Spleen (tissue), 7 donors: ENCODE measurements around the gene LEUTX.

Source experiments
- POLR2A ChIP-seq, 3 donors: fragments of 450-650 bp; IDR thresholded peaks; one replicate each; pipeline ENCODE4 v1.5.1; 2017; ENCODE audit warnings: antibody characterized with exemption in 3 of 3, mild to moderate bottlenecking in 1 of 3
- POLR2AphosphoS5 ChIP-seq, 3 donors: sonication (generic); formaldehyde crosslinking; IDR thresholded peaks; one replicate each; pipeline ENCODE4 v1.5.1; 2017; ENCODE audit warnings: antibody characterized with exemption in 3 of 3
- TF ChIP-seq, protein P1 (sequence below), 11 experiments: fragments of 200-600 bp in 7 of 11; fragments of 450-650 bp in 4 of 11; sonication (generic) in 4 of 11; IDR thresholded peaks in 8 of 11; conservative IDR thresholded peaks in 3 of 11; 1 replicate in 7 of 11; 2 replicates in 4 of 11; pipeline versions ENCODE4 v1.4.0 to v1.8.0; 2016 to 2021; ENCODE audit warnings: antibody characterized with exemption in 11 of 11, inconsistent platforms in 4 of 11, mild to moderate bottlenecking in 1 of 11
- donor health status: DM: no; HTN: no; CAD: no; lungs with moderate emphysema.
- donor health status: DM: no; HTN: no; CAD: no.
- donor health status: DM: no; HTN: no; CAD: no.

DNA sequence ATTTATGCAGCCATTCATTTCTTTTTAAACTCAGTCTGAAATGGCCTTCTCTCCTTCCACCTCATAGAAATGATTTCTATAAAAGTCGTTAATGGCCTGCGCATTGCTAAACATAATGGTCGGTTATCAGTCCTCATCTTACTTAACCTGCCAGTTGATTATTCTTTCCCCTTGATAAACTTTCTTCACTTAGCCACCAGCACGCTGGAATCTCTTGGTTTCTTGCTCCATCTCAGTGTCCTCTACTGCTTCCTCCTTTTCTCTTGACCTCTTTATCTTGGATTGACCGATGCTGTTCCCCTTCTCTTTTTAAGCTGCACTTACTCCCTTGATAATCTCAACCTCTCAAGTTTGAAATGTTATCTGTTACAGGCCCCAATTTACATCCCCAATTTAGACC lies 28.7 kb upstream of the LEUTX start:
- TF ChIP-seq, protein P1, sequence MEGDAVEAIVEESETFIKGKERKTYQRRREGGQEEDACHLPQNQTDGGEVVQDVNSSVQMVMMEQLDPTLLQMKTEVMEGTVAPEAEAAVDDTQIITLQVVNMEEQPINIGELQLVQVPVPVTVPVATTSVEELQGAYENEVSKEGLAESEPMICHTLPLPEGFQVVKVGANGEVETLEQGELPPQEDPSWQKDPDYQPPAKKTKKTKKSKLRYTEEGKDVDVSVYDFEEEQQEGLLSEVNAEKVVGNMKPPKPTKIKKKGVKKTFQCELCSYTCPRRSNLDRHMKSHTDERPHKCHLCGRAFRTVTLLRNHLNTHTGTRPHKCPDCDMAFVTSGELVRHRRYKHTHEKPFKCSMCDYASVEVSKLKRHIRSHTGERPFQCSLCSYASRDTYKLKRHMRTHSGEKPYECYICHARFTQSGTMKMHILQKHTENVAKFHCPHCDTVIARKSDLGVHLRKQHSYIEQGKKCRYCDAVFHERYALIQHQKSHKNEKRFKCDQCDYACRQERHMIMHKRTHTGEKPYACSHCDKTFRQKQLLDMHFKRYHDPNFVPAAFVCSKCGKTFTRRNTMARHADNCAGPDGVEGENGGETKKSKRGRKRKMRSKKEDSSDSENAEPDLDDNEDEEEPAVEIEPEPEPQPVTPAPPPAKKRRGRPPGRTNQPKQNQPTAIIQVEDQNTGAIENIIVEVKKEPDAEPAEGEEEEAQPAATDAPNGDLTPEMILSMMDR (IDR thresholded peaks at IDR 0.05 in 8 of 11, conservative IDR thresholded peaks at IDR 0.05 in 3 of 11) = no peak
- TF ChIP-seq POLR2A (IDR thresholded peaks at IDR 0.05) (no peak), POLR2AphosphoS5 (IDR thresholded peaks at IDR 0.05) (no peak)
